GM12875 (cell line): ENCODE measurements around the gene NAV1.

Source experiments
- H3K4me3 ChIP-seq: one replicate; pipeline ENCODE4 v1.5.1; 2011; ENCODE audit warnings: low read depth, low read length, control low read depth
- CTCF ChIP-seq: IDR thresholded peaks from 2 replicates; pipeline ENCODE4 v1.5.1; 2011; ENCODE audit warnings: low read depth, mild to moderate bottlenecking, control low read depth, inconsistent platforms, low read length, moderate library complexity, borderline replicate concordance; ENCODE audit not compliant: insufficient read depth

The NAV1 gene

GRCh38 chr1:201562257-201562656 lies 23.3 kb downstream of the NAV1 start:
- H3K4me3 ChIP-seq = no peak overlapping the region
- TF ChIP-seq CTCF = no peak

- TF ChIP-seq CTCF = no peak
- H3K4me3 ChIP-seq = no peak overlapping the region
Observed at GRCh38 chr1:201562659-201563405, 23.9 kb downstream of the NAV1 start.

GRCh38 chr1:201563406-201563780 lies 24.5 kb downstream of the NAV1 start:
- H3K4me3 ChIP-seq = no peak overlapping the region
- no peak for TF ChIP-seq CTCF

GRCh38 chr1:201563941-201564340 lies 25.0 kb downstream of the NAV1 start:
- no peak for TF ChIP-seq CTCF
- H3K4me3 ChIP-seq = no peak overlapping the region

GRCh38 chr1:201565024-201565730 lies 26.2 kb downstream of the NAV1 start:
- H3K4me3 ChIP-seq = no peak overlapping the region
- no peak for TF ChIP-seq CTCF

GRCh38 chr1:201565771-201566528 lies 27.0 kb downstream of the NAV1 start:
- no peak for TF ChIP-seq CTCF
- no peak overlapping the region for H3K4me3 ChIP-seq
